ENCODE results near the gene KRT83.

The KRT83 gene

DNA sequence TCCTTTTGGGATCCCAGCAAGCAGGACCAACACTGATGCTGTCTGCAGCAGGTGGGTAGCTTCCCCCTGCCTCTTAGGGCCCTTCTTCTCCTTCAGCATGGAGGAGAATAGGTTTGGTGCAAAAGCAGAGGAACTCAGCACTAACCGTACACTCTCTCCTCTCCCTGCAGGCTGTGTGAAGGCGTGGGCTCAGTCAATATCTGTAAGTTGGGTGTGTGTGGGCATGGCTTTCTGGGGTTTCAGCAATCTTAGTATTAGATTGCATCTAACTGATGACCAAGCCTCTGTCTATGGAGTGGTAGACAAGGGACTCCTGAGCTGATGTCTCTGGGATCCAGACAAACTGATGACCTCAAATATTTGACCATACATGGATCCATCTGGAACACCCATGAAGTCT lies 31.8 kb upstream of the KRT83 start:
- no peak for DNase-seq (ENCODE audit: extremely low read depth, insufficient read length)
- peaks cover 1% of the 10 kb centered on the region for H3K27me3 ChIP-seq (replicated peaks; ENCODE audit: control insufficient read depth, insufficient read depth, low read length)
- H3K4me3 ChIP-seq (replicated peaks; ENCODE audit: low read depth, low read length) = no peak overlapping the region
- TF ChIP-seq, protein P1, sequence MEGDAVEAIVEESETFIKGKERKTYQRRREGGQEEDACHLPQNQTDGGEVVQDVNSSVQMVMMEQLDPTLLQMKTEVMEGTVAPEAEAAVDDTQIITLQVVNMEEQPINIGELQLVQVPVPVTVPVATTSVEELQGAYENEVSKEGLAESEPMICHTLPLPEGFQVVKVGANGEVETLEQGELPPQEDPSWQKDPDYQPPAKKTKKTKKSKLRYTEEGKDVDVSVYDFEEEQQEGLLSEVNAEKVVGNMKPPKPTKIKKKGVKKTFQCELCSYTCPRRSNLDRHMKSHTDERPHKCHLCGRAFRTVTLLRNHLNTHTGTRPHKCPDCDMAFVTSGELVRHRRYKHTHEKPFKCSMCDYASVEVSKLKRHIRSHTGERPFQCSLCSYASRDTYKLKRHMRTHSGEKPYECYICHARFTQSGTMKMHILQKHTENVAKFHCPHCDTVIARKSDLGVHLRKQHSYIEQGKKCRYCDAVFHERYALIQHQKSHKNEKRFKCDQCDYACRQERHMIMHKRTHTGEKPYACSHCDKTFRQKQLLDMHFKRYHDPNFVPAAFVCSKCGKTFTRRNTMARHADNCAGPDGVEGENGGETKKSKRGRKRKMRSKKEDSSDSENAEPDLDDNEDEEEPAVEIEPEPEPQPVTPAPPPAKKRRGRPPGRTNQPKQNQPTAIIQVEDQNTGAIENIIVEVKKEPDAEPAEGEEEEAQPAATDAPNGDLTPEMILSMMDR (IDR thresholded peaks at IDR 0.05; ENCODE audit: insufficient read depth, low read length, poor library complexity, severe bottlenecking) = no peak
- no peaks in the 10 kb centered on the region for H3K36me3 ChIP-seq (ENCODE audit: control insufficient read depth, insufficient read depth, low read length)

DNA sequence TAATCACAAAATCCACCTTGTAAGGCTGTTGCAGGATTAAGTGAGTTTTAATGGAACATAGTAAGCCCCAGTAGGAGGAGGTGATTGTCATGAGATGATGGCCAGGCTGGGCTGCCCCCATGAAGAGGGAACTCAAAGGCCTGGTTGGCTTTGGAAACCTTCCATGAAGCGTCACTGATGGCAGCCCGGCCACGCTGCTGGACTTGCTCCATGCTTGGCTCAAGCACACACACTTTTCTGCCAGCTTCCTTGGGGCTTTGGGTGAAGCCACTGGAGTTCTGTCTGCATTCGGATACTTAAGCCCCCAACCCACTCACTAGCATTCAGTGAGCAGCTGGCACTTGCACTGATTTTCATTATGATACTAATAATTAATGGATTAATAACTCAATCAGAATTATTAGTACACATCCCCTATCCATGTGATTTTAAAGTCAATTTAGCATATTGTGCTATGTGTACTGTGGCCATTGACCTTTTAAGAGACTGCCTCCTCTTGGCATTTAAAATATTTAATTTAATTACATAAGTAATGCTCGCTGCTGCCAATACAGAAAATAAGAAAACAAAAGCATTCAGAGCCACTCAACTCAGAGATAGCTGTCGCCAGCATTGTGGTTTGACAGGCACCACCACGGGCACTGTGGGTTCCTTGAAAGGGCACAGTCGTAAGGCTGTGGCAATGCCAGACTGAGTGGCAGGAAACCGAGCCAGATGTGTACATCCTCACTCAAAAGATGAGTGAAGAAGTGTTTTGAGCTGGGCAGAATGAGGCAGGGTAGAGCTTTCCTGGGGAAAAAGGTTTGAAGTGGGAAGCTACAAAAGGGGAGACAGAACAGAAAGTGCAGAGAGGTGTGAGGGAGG lies 30.2 kb upstream of the KRT83 start:
- TF ChIP-seq, protein P1 (IDR thresholded peaks at IDR 0.05; ENCODE audit: insufficient read depth, low read length, poor library complexity, severe bottlenecking) = no peak
- H3K27me3 ChIP-seq (replicated peaks; ENCODE audit: control insufficient read depth, insufficient read depth, low read length) = peaks cover 1% of the 10 kb centered on the region
- DNase-seq (ENCODE audit: extremely low read depth, insufficient read length) = no peak

DNA sequence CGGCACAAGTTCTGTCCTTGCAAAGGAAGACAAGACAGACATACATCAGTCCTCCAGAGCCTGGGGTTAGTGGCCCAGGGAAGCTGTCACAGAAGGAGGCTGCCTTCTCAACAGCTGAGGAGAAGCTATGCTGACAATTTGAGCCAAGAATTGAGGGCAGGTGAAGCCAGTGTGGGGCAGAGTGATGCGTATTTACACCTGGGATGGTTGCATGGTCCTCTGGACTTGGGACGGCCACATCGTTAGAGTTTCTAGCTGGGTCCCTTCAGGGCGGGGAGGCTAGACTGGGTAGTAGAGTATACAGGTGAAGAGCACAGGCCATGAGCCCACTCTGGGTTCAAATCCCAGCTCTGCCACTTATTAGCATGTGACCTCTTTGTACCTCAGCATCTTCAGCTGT lies 29.6 kb upstream of the KRT83 start:
- no peak overlapping the region for H3K4me3 ChIP-seq (replicated peaks; ENCODE audit: low read depth, low read length)
- TF ChIP-seq, protein P1 (IDR thresholded peaks at IDR 0.05; ENCODE audit: insufficient read depth, low read length, poor library complexity, severe bottlenecking) = no peak
- peaks cover 1% of the 10 kb centered on the region for H3K27me3 ChIP-seq (replicated peaks; ENCODE audit: control insufficient read depth, insufficient read depth, low read length)
- no peak for DNase-seq (ENCODE audit: extremely low read depth, insufficient read length)
- no peaks in the 10 kb centered on the region for H3K36me3 ChIP-seq (ENCODE audit: control insufficient read depth, insufficient read depth, low read length)

More for the DNA sequence above, 30.2 kb upstream of the KRT83 start:
- Histone ChIP-seq H3K4me3 (replicated peaks; ENCODE audit: low read depth, low read length) (no peak overlapping the region), H3K36me3 (ENCODE audit: control insufficient read depth, insufficient read depth, low read length) (no peaks in the 10 kb centered on the region)

- no peaks in the 10 kb centered on the region for H3K36me3 ChIP-seq (ENCODE audit: control insufficient read depth, insufficient read depth, low read length)
- no peak overlapping the region for H3K4me3 ChIP-seq (replicated peaks; ENCODE audit: low read depth, low read length)
- H3K27me3 ChIP-seq (replicated peaks; ENCODE audit: control insufficient read depth, insufficient read depth, low read length) = peaks cover 1% of the 10 kb centered on the region
- TF ChIP-seq, protein P1 (IDR thresholded peaks at IDR 0.05; ENCODE audit: insufficient read depth, low read length, poor library complexity, severe bottlenecking) = no peak
- no peak for DNase-seq (ENCODE audit: extremely low read depth, insufficient read length)
Observed at GRCh38 chr12:52350021-52350620, 28.9 kb upstream of the KRT83 start.

GRCh38 chr12:52349196-52349595 lies 28.0 kb upstream of the KRT83 start:
- no peak for DNase-seq (ENCODE audit: extremely low read depth, insufficient read length)
- no peaks in the 10 kb centered on the region for H3K36me3 ChIP-seq (ENCODE audit: control insufficient read depth, insufficient read depth, low read length)
- peaks cover 1% of the 10 kb centered on the region for H3K27me3 ChIP-seq (replicated peaks; ENCODE audit: control insufficient read depth, insufficient read depth, low read length)
- TF ChIP-seq, protein P1 (IDR thresholded peaks at IDR 0.05; ENCODE audit: insufficient read depth, low read length, poor library complexity, severe bottlenecking) = no peak
- no peak overlapping the region for H3K4me3 ChIP-seq (replicated peaks; ENCODE audit: low read depth, low read length)

Data from GM06990 (cell line).